ENCODE results near the gene PSAPL1.

PSAPL1 gene

GRCh38 chr4:7469023-7469422 lies 34.3 kb upstream of the PSAPL1 start:
- no peak overlapping the region for H3K4me3 ChIP-seq (ENCODE audit: low read depth, low read length)
- TF ChIP-seq CTCF (IDR thresholded peaks at IDR 0.05; ENCODE audit: low read depth, low read length, missing control alignments): no peak
- peaks cover 2% of the 10 kb centered on the region for H3K27me3 ChIP-seq (replicated peaks)
- DNase-seq: no peak
- H3K27ac ChIP-seq: no peak overlapping the region
- no peaks in the 10 kb centered on the region for H3K36me3 ChIP-seq (replicated peaks)
- in situ Hi-C loops (cut with HindIII; ENCODE audit: low pct_ligation_motif_present, low sequenced_read_pairs): no loop called here

GRCh38 chr4:7467471-7467870 lies 32.7 kb upstream of the PSAPL1 start:
- H3K27ac ChIP-seq: no peak overlapping the region
- H3K4me3 ChIP-seq (ENCODE audit: low read depth, low read length): no peak overlapping the region
- DNase-seq: no peak
- H3K27me3 ChIP-seq (replicated peaks): peaks cover 2% of the 10 kb centered on the region
- TF ChIP-seq CTCF (IDR thresholded peaks at IDR 0.05; ENCODE audit: low read depth, low read length, missing control alignments): no peak
- no peaks in the 10 kb centered on the region for H3K36me3 ChIP-seq (replicated peaks)
- in situ Hi-C loops (cut with HindIII; ENCODE audit: low pct_ligation_motif_present, low sequenced_read_pairs): no loop called here

- Histone ChIP-seq H3K27ac (no peak overlapping the region), H3K36me3 (replicated peaks) (no peaks in the 10 kb centered on the region), H3K27me3 (replicated peaks) (no peaks in the 10 kb centered on the region), H3K4me3 (ENCODE audit: low read depth, low read length) (no peak overlapping the region)
- DNase-seq: no peak
- no peak for TF ChIP-seq CTCF (IDR thresholded peaks at IDR 0.05; ENCODE audit: low read depth, low read length, missing control alignments)
- in situ Hi-C loops (cut with HindIII; ENCODE audit: low pct_ligation_motif_present, low sequenced_read_pairs): no loop called here
Observed at GRCh38 chr4:7466904-7467303, 32.2 kb upstream of the PSAPL1 start.

GRCh38 chr4:7466215-7466614 lies 31.5 kb upstream of the PSAPL1 start:
- in situ Hi-C loops (cut with HindIII; ENCODE audit: low pct_ligation_motif_present, low sequenced_read_pairs): no loop called here
- DNase-seq: no peak
- TF ChIP-seq CTCF (IDR thresholded peaks at IDR 0.05; ENCODE audit: low read depth, low read length, missing control alignments): no peak
- Histone ChIP-seq H3K4me3 (ENCODE audit: low read depth, low read length) (no peak overlapping the region), H3K36me3 (replicated peaks) (no peaks in the 10 kb centered on the region), H3K27me3 (replicated peaks) (no peaks in the 10 kb centered on the region), H3K27ac (no peak overlapping the region)

- no peak for TF ChIP-seq CTCF (IDR thresholded peaks at IDR 0.05; ENCODE audit: low read depth, low read length, missing control alignments)
- in situ Hi-C loops (cut with HindIII; ENCODE audit: low pct_ligation_motif_present, low sequenced_read_pairs): no loop called here
- H3K27ac ChIP-seq: no peak overlapping the region
- no peak for DNase-seq
- H3K36me3 ChIP-seq (replicated peaks): no peaks in the 10 kb centered on the region
- no peak overlapping the region for H3K4me3 ChIP-seq (ENCODE audit: low read depth, low read length)
- no peaks in the 10 kb centered on the region for H3K27me3 ChIP-seq (replicated peaks)
Observed at GRCh38 chr4:7465017-7465416, 30.3 kb upstream of the PSAPL1 start.

GRCh38 chr4:7464259-7464655 lies 29.5 kb upstream of the PSAPL1 start:
- no peak for DNase-seq
- Histone ChIP-seq H3K27me3 (replicated peaks) (no peaks in the 10 kb centered on the region), H3K4me3 (ENCODE audit: low read depth, low read length) (no peak overlapping the region), H3K27ac (no peak overlapping the region), H3K36me3 (replicated peaks) (no peaks in the 10 kb centered on the region)
- in situ Hi-C loops (cut with HindIII; ENCODE audit: low pct_ligation_motif_present, low sequenced_read_pairs): no loop called here
- no peak for TF ChIP-seq CTCF (IDR thresholded peaks at IDR 0.05; ENCODE audit: low read depth, low read length, missing control alignments)
